T-cell (primary cell): Measurements from ENCODE around the gene CACNA2D1. TPM values are rescaled to one million over a fixed set of nuclear protein-coding genes. Genes with fewer than 3 reads are reported as not detected.

Experiments used
- ATAC-seq, 4 experiments: fragments of 200-7000 bp in 3 of 4; fragments of 150-1000 bp in 1 of 4; cut with Tn5 transposase; replicated peaks in 1 of 4; 1 replicate in 3 of 4; 2 replicates in 1 of 4; pipeline ENCODE4 v1.10.0; 2021; ENCODE audit warnings: moderate library complexity in 3 of 4, mild to moderate bottlenecking in 2 of 4, moderate number of reproducible peaks in 1 of 4
- CTCF ChIA-PET, 2 donors: fragments of 300-600 bp; sonication (Branson Sonifier 250); formaldehyde crosslinking; loops; one replicate each; lab custom pipeline; 2022; ENCODE audit warnings: antibody characterized with exemption in 2 of 2; lab: Charles Lee
- POLR2A ChIA-PET, 2 donors: fragments of 300-600 bp; sonication (Branson Sonifier 250); formaldehyde crosslinking; loops; one replicate each; lab custom pipeline; 2022; ENCODE audit warnings: antibody characterized with exemption in 2 of 2; lab: Charles Lee
- DNase-seq, 35 experiments: peaks; one replicate each; pipeline versions ENCODE4 v3.0.0 to v3.0.0-alpha.2; 2013 to 2023
- H3K27ac ChIP-seq: one replicate; pipeline ENCODE4 v1.5.1; 2013; ENCODE audit warnings: low read length
- H3K27me3 ChIP-seq, 2 experiments: replicated peaks in 1 of 2; 1 replicate in 1 of 2; 2 replicates in 1 of 2; pipeline versions ENCODE4 v1.6.1 to v1.7.0; 2013; ENCODE audit warnings: low read length in 1 of 2, mixed read lengths in 1 of 2; ENCODE audit not compliant: control insufficient read depth in 2 of 2, insufficient read depth in 2 of 2; ENCODE audit errors: extremely low read depth in 1 of 2
- H3K36me3 ChIP-seq, 2 donors: 1 replicate in 1 of 2; 2 replicates in 1 of 2; pipeline versions ENCODE4 v1.6.1 to v1.7.0; 2013; ENCODE audit warnings: low read length in 1 of 2; ENCODE audit not compliant: control insufficient read depth in 2 of 2, insufficient read depth in 1 of 2; ENCODE audit errors: extremely low read depth in 1 of 2
- H3K4me1 ChIP-seq, 2 experiments: 1 replicate in 1 of 2; 2 replicates in 1 of 2; pipeline versions ENCODE4 v1.6.1 to v1.7.0; 2013; ENCODE audit warnings: low read length in 2 of 2, mixed read lengths in 1 of 2; ENCODE audit not compliant: insufficient read depth in 2 of 2, control insufficient read depth in 1 of 2; ENCODE audit errors: extremely low read depth in 1 of 2
- H3K4me3 ChIP-seq, 2 donors: 1 replicate in 1 of 2; 2 replicates in 1 of 2; pipeline versions ENCODE4 v1.5.1 to v1.7.0; 2013; ENCODE audit warnings: mild to moderate bottlenecking in 2 of 2, low read length in 1 of 2, moderate library complexity in 1 of 2; ENCODE audit not compliant: control insufficient read depth in 1 of 2; ENCODE audit errors: extremely low read depth in 1 of 2
- H3K9me3 ChIP-seq: 2 replicates; pipeline ENCODE4 v1.7.0; 2013
- H3K27ac Mint-ChIP-seq, 2 donors: one replicate each; pipeline ENCODE4 v1.8.0; 2020 to 2021; ENCODE audit warnings: mild to moderate bottlenecking in 2 of 2, mixed read lengths in 2 of 2
- H3K27me3 Mint-ChIP-seq, 2 donors: one replicate each; pipeline ENCODE4 v1.8.0; 2021 to 2022; ENCODE audit warnings: mixed read lengths in 2 of 2
- H3K36me3 Mint-ChIP-seq: one replicate; pipeline ENCODE4 v1.8.0; 2021; ENCODE audit warnings: mixed read lengths
- H3K4me1 Mint-ChIP-seq, 3 donors: one replicate each; pipeline ENCODE4 v1.8.0; 2020 to 2022; ENCODE audit warnings: mixed read lengths in 3 of 3, mild to moderate bottlenecking in 1 of 3
- H3K4me3 Mint-ChIP-seq, 3 donors: one replicate each; pipeline ENCODE4 v1.8.0; 2020 to 2022; ENCODE audit warnings: mild to moderate bottlenecking in 3 of 3, mixed read lengths in 3 of 3, moderate library complexity in 3 of 3
- H3K9me3 Mint-ChIP-seq, 3 donors: one replicate each; pipeline ENCODE4 v1.8.0; 2020 to 2022; ENCODE audit warnings: mixed read lengths in 3 of 3
- WGBS: methylation state at CpG from one replicate; pipeline ENCODE4 v1.1.5; 2013; ENCODE audit warnings: missing lambda C conversion rate; ENCODE audit not compliant: insufficient coverage; 5-methylcytosine and 5-hydroxymethylcytosine counted together
- total RNA-seq, 35 experiments: library from RNA in 6 of 35; stranded (reverse) in 6 of 35; fragments of 120-200 nt in 1 of 35; gene quantifications; one replicate each; pipeline versions ENCODE4 v1.2.1 to v1.2.4 and lab custom pipeline; 2013 to 2026

CACNA2D1 gene
- total RNA-seq, 5 donors from 2014 or later (not counting 1 experiment from before 2014, with no cell fraction given) = 0.03 to 0.43 (median 0.35) TPM; not detected in 2

- Mint-ChIP-seq H3K27me3 (no peaks in the 10 kb centered on the region), H3K9me3 (peaks cover 0 to 6% (median 0%) of the 10 kb centered on the region in 3 donors), H3K36me3 (no peaks in the 10 kb centered on the region), H3K4me1 (no peaks in the 10 kb centered on the region), H3K4me3 (no peak overlapping the region), H3K27ac (no peak overlapping the region)
- H3K27me3 ChIP-seq = no peaks in the 10 kb centered on the region
- DNase-seq (no peak), ATAC-seq (no peak)
- WGBS = no CpG with 5 or more reads among the region's 2 CpGs
- H3K27ac ChIP-seq = no peak overlapping the region
- H3K4me3 ChIP-seq = no peak overlapping the region
- H3K4me1 ChIP-seq = no peaks in the 10 kb centered on the region
- no peaks in the 10 kb centered on the region for H3K36me3 ChIP-seq
- H3K9me3 ChIP-seq = no peaks in the 10 kb centered on the region
- POLR2A ChIA-PET = no interaction called here
- CTCF ChIA-PET = no interaction called here
These were observed 66.8 kb downstream of the CACNA2D1 start for GRCh38 chr7:82376739-82377138.

- no peaks in the 10 kb centered on the region for H3K4me1 ChIP-seq
- H3K4me3 ChIP-seq = no peak overlapping the region
- no peak overlapping the region for H3K27ac ChIP-seq
- H3K27me3 ChIP-seq = no peaks in the 10 kb centered on the region
- ATAC-seq (no peak), DNase-seq (no peak)
- peaks cover 0 to 6% (median 0%) of the 10 kb centered on the region in 3 donors for H3K9me3 Mint-ChIP-seq
- no peaks in the 10 kb centered on the region for H3K36me3 ChIP-seq
- H3K4me1 Mint-ChIP-seq = no peaks in the 10 kb centered on the region
- WGBS = 83% methylated on average over 1 of the region's 3 CpGs
- H3K36me3 Mint-ChIP-seq = no peaks in the 10 kb centered on the region
- no peaks in the 10 kb centered on the region for H3K9me3 ChIP-seq
- H3K4me3 Mint-ChIP-seq = no peak overlapping the region
- no peak overlapping the region for H3K27ac Mint-ChIP-seq
- POLR2A ChIA-PET = no interaction called here
- CTCF ChIA-PET = no interaction called here
- no peaks in the 10 kb centered on the region for H3K27me3 Mint-ChIP-seq
These were observed 67.9 kb downstream of the CACNA2D1 start for GRCh38 chr7:82375713-82376112.

DNA sequence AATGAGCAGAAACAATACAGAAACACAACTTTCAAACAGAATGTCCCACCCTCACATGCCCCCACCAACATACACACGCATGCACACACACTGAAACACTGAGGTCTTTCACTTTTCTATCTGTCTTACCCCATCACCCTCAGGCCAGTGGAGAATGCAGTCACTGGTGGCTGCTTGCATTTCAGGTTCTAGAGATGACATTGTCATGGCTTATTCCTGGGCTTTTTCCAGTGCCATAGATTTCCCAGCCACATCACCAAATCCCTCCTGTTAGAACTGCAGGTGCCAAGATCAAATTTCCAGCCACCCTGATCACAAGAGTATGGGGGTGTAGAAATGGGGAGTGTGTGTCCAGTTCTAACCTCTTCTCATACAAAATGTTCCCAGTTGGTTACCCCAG is 68.4 kb downstream of the CACNA2D1 start:
- H3K4me3 ChIP-seq = no peak overlapping the region
- Mint-ChIP-seq H3K27me3 (no peaks in the 10 kb centered on the region), H3K27ac (no peak overlapping the region), H3K4me3 (no peak overlapping the region), H3K4me1 (no peaks in the 10 kb centered on the region), H3K9me3 (peaks cover 0 to 6% (median 0%) of the 10 kb centered on the region in 3 donors), H3K36me3 (no peaks in the 10 kb centered on the region)
- no peaks in the 10 kb centered on the region for H3K27me3 ChIP-seq
- no peak for ATAC-seq
- H3K27ac ChIP-seq = no peak overlapping the region
- no peaks in the 10 kb centered on the region for H3K36me3 ChIP-seq
- H3K9me3 ChIP-seq = no peaks in the 10 kb centered on the region
- no peaks in the 10 kb centered on the region for H3K4me1 ChIP-seq
- no peak for DNase-seq
- WGBS = 69% methylated on average over 1 of the region's 1 CpG
- ChIA-PET CTCF (no interaction called here), POLR2A (no interaction called here)

- H3K36me3 ChIP-seq = no peaks in the 10 kb centered on the region
- DNase-seq = no peak
- no peaks in the 10 kb centered on the region for H3K4me1 Mint-ChIP-seq
- H3K27me3 Mint-ChIP-seq = no peaks in the 10 kb centered on the region
- H3K4me3 Mint-ChIP-seq = no peak overlapping the region
- no CpG with 5 or more reads among the region's 7 CpGs for WGBS
- ATAC-seq = no peak
- peaks cover 0 to 6% (median 0%) of the 10 kb centered on the region in 3 donors for H3K9me3 Mint-ChIP-seq
- no peaks in the 10 kb centered on the region for H3K27me3 ChIP-seq
- no peaks in the 10 kb centered on the region for H3K4me1 ChIP-seq
- no peak overlapping the region for H3K27ac ChIP-seq
- H3K4me3 ChIP-seq = no peak overlapping the region
- no peaks in the 10 kb centered on the region for H3K9me3 ChIP-seq
- H3K27ac Mint-ChIP-seq = no peak overlapping the region
- ChIA-PET POLR2A (no interaction called here), CTCF (no interaction called here)
- H3K36me3 Mint-ChIP-seq = no peaks in the 10 kb centered on the region
These were observed 69.5 kb downstream of the CACNA2D1 start for GRCh38 chr7:82373926-82374635.

- no peak overlapping the region for H3K27ac ChIP-seq
- POLR2A ChIA-PET = no interaction called here
- H3K4me3 Mint-ChIP-seq = no peak overlapping the region
- H3K4me3 ChIP-seq = no peak overlapping the region
- no peaks in the 10 kb centered on the region for H3K36me3 ChIP-seq
- no peaks in the 10 kb centered on the region for H3K36me3 Mint-ChIP-seq
- CTCF ChIA-PET = no interaction called here
- ATAC-seq (no peak), DNase-seq (no peak)
- peaks cover 0 to 3% (median 0%) of the 10 kb centered on the region in 3 donors for H3K9me3 Mint-ChIP-seq
- H3K4me1 Mint-ChIP-seq = no peaks in the 10 kb centered on the region
- H3K27me3 Mint-ChIP-seq = peaks cover 0 to under 1% of the 10 kb centered on the region in 2 donors
- no peaks in the 10 kb centered on the region for H3K27me3 ChIP-seq
- WGBS = no CpG with 5 or more reads among the region's 2 CpGs
- H3K27ac Mint-ChIP-seq = no peak overlapping the region
- no peaks in the 10 kb centered on the region for H3K9me3 ChIP-seq
- H3K4me1 ChIP-seq = no peaks in the 10 kb centered on the region
These were observed 78.9 kb downstream of the CACNA2D1 start for GRCh38 chr7:82364671-82365070.

DNA sequence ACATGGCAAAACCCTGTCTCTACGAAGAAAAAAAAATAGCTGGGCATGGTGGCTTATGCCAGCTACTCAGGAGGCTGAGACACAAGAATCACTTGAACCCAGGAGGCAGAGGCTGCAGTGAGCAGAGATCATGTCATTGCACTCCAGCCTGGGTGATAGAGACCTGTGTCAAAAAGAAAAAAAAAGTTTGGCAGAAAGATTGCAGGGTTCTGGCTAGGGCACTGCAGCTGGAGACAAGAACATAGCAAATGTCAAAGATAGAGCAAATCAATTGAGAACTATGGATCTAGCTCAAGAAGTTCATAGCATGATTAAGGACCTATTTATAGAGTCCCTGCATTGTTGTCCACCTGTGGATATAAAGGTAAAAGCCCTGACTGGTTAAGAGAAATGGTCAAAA is 79.5 kb downstream of the CACNA2D1 start:
- ATAC-seq (no peak), DNase-seq (no peak)
- Mint-ChIP-seq H3K9me3 (peaks cover 0 to 3% (median 0%) of the 10 kb centered on the region in 3 donors), H3K27me3 (peaks cover 0 to 3% of the 10 kb centered on the region in 2 donors), H3K4me3 (no peak overlapping the region), H3K4me1 (no peaks in the 10 kb centered on the region), H3K36me3 (no peaks in the 10 kb centered on the region), H3K27ac (no peak overlapping the region)
- ChIA-PET POLR2A (no interaction called here), CTCF (no interaction called here)
- H3K9me3 ChIP-seq = no peaks in the 10 kb centered on the region
- H3K4me1 ChIP-seq = no peaks in the 10 kb centered on the region
- H3K27ac ChIP-seq = no peak overlapping the region
- H3K36me3 ChIP-seq = no peaks in the 10 kb centered on the region
- no peak overlapping the region for H3K4me3 ChIP-seq
- no peaks in the 10 kb centered on the region for H3K27me3 ChIP-seq
- WGBS = 67% methylated on average over 1 of the region's 1 CpG
